Measurements from ENCODE around the gene TBC1D2B.

- no peak for TF ChIP-seq CTCF (IDR thresholded peaks at IDR 0.05; ENCODE audit: low read length)
- TF ChIP-seq EZH2 (optimal IDR thresholded peaks at IDR 0.05; ENCODE audit: low read depth, low read length), result no peak
Observed at GRCh38 chr15:78051596-78051995, 25.9 kb downstream of the TBC1D2B start.
